SK-N-SH (cell line): Measurements from ENCODE around the gene LARP1. TPM values are rescaled to one million over a fixed set of nuclear protein-coding genes. Genes with fewer than 3 reads are reported as not detected.

Experiments used
- CTCF ChIA-PET: fragments of 300-600, 350-600 bp; formaldehyde crosslinking; extraction: SDS; loops from one replicate; lab custom pipeline; 2021; lab: Yijun Ruan, JAX
- POLR2A ChIA-PET: fragments of 350-600 bp; sonication (Branson Sonifier 250); formaldehyde crosslinking; extraction: SDS; loops from one replicate; lab custom pipeline; 2020; ENCODE audit warnings: antibody characterized with exemption, inconsistent platforms; lab: Yijun Ruan, JAX
- DNase-seq: peaks from one replicate; pipeline ENCODE4 v3.0.0; 2012
- H2AFZ ChIP-seq: fragments of 200-600 bp; sonication (generic); 2 replicates; pipeline ENCODE4 v1.8.1; 2016; ENCODE audit warnings: antibody characterized with exemption, mild to moderate bottlenecking, low read depth
- H3F3A ChIP-seq: fragments of 200-600 bp; sonication (generic); replicated peaks from 2 replicates; pipeline ENCODE3; 2016; ENCODE audit warnings: antibody characterized with exemption, mild to moderate bottlenecking; ENCODE audit not compliant: insufficient read depth
- H3K27ac ChIP-seq, 2 experiments: fragments of 200-500 bp in 1 of 2; fragments of 200-600 bp in 1 of 2; sonication (Bioruptor generic) in 1 of 2; sonication (generic), shearing (Covaris generic) in 1 of 2; 2 replicates each; pipeline versions ENCODE4 v1.5.1 to v1.6.1; 2014 to 2016; ENCODE audit warnings: low read depth in 2 of 2, inconsistent platforms in 1 of 2, low read length in 1 of 2, mild to moderate bottlenecking in 1 of 2, mixed read lengths in 1 of 2
- H3K27me3 ChIP-seq: fragments of 200-600 bp; sonication (generic), shearing (Covaris generic); 2 replicates; pipeline ENCODE4 v1.6.1; 2016; ENCODE audit warnings: mixed run types; ENCODE audit not compliant: insufficient read depth
- H3K36me3 ChIP-seq, 2 experiments: fragments of 200-500 bp in 1 of 2; fragments of 200-600 bp in 1 of 2; sonication (Bioruptor generic) in 1 of 2; sonication (generic) in 1 of 2; replicated peaks in 1 of 2; 2 replicates each; pipeline versions ENCODE3 to v1.5.1; 2014 to 2016; ENCODE audit warnings: low read length in 1 of 2, mild to moderate bottlenecking in 1 of 2; ENCODE audit not compliant: insufficient read depth in 2 of 2, control insufficient read depth in 1 of 2
- H3K4me1 ChIP-seq, 2 experiments: fragments of 200-500 bp in 1 of 2; fragments of 200-600 bp in 1 of 2; sonication (Bioruptor generic) in 1 of 2; sonication (generic), shearing (Covaris generic) in 1 of 2; 2 replicates each; pipeline versions ENCODE4 v1.5.1 to v1.6.1; 2014 to 2016; ENCODE audit warnings: low read depth in 1 of 2, low read length in 1 of 2, mixed run types in 1 of 2; ENCODE audit not compliant: insufficient read depth in 2 of 2, control insufficient read depth in 1 of 2
- H3K4me2 ChIP-seq: fragments of 200-600 bp; sonication (generic), shearing (Covaris generic); 2 replicates; pipeline ENCODE4 v1.6.1; 2017; ENCODE audit warnings: mixed run types
- H3K4me3 ChIP-seq, 2 experiments: fragments of 200-500 bp in 1 of 2; fragments of 200-600 bp in 1 of 2; sonication (Bioruptor generic) in 1 of 2; sonication (generic), shearing (Covaris generic) in 1 of 2; 2 replicates each; pipeline versions ENCODE4 v1.5.1 to v1.8.1; 2014 to 2016; ENCODE audit warnings: low read depth in 2 of 2, inconsistent platforms in 1 of 2, low read length in 1 of 2, mild to moderate bottlenecking in 1 of 2, mixed read lengths in 1 of 2, moderate library complexity in 1 of 2
- H3K79me2 ChIP-seq: fragments of 200-600 bp; sonication (generic); 2 replicates; pipeline ENCODE4 v1.8.1; 2017; ENCODE audit warnings: mild to moderate bottlenecking; ENCODE audit not compliant: insufficient read depth
- H3K9ac ChIP-seq: fragments of 200-600 bp; sonication (generic); 2 replicates; pipeline ENCODE4 v1.6.1; 2017; ENCODE audit warnings: mixed run types
- H3K9me2 ChIP-seq: fragments of 200-600 bp; sonication (generic); 2 replicates; pipeline ENCODE4 v1.6.1; 2017; ENCODE audit warnings: mixed run types
- H3K9me3 ChIP-seq: fragments of 200-600 bp; sonication (generic); 2 replicates; pipeline ENCODE4 v1.6.1; 2017; ENCODE audit warnings: mixed run types, mild to moderate bottlenecking, moderate library complexity
- H4K20me1 ChIP-seq: fragments of 200-600 bp; sonication (generic); 2 replicates; pipeline ENCODE4 v1.6.1; 2017; ENCODE audit warnings: mild to moderate bottlenecking, mixed run types; ENCODE audit not compliant: insufficient read depth
- CHD2 ChIP-seq: fragments of 150-350 bp; IDR thresholded peaks from 2 replicates; pipeline ENCODE4 v1.6.1; 2018; ENCODE audit warnings: low read length; ENCODE audit not compliant: partially characterized antibody
- CTCF ChIP-seq: fragments of 200-600 bp; sonication (generic); IDR thresholded peaks from 2 replicates; pipeline ENCODE4 v1.6.1; 2017; ENCODE audit warnings: antibody characterized with exemption, mild to moderate bottlenecking, moderate library complexity
- FOSL2 ChIP-seq: IDR thresholded peaks from 2 replicates; pipeline ENCODE4 v1.4.0; 2012; ENCODE audit warnings: low read depth, mild to moderate bottlenecking, moderate library complexity, borderline replicate concordance
- FOXJ3 ChIP-seq: sonication (generic); formaldehyde crosslinking; IDR thresholded peaks from 2 replicates; pipeline ENCODE4 v1.5.1; 2020; ENCODE audit warnings: mild to moderate bottlenecking, missing genetic modification reagents
- FOXM1 ChIP-seq: IDR thresholded peaks from 2 replicates; pipeline ENCODE4 v1.4.0; 2012; ENCODE audit warnings: low read depth, mild to moderate bottlenecking
- JUND ChIP-seq: IDR thresholded peaks from 2 replicates; pipeline ENCODE4 v1.4.0; 2012
- MAX ChIP-seq: IDR thresholded peaks from 2 replicates; pipeline ENCODE4 v1.4.0; 2012; ENCODE audit warnings: low read depth
- MEF2A ChIP-seq: IDR thresholded peaks from 2 replicates; pipeline ENCODE4 v1.4.0; 2012; ENCODE audit warnings: low read depth, borderline replicate concordance
- MXI1 ChIP-seq: IDR thresholded peaks from 2 replicates; pipeline ENCODE4 v1.6.1; 2012; ENCODE audit warnings: mild to moderate bottlenecking, low read depth, low read length, improper control_type of control experiment
- POLR2AphosphoS5 ChIP-seq: IDR thresholded peaks from 2 replicates; pipeline ENCODE4 v1.6.1; 2012; ENCODE audit warnings: low read depth, low read length
- RAD21 ChIP-seq: IDR thresholded peaks from 2 replicates; pipeline ENCODE4 v1.6.1; 2012; ENCODE audit warnings: mild to moderate bottlenecking, low read length
- REST ChIP-seq: IDR thresholded peaks from 2 replicates; pipeline ENCODE4 v1.6.1; 2012; ENCODE audit warnings: mild to moderate bottlenecking, low read depth, low read length, moderate library complexity
- RXRA ChIP-seq: IDR thresholded peaks from 2 replicates; pipeline ENCODE4 v1.4.0; 2012; ENCODE audit warnings: low read depth, mild to moderate bottlenecking, borderline replicate concordance
- SIN3A ChIP-seq: IDR thresholded peaks from 2 replicates; pipeline ENCODE4 v1.6.1; 2012; ENCODE audit warnings: low read depth, mild to moderate bottlenecking, low read length, moderate library complexity, borderline replicate concordance
- SMC3 ChIP-seq: IDR thresholded peaks from 2 replicates; pipeline ENCODE4 v1.6.1; 2012; ENCODE audit warnings: low read depth, low read length, improper control_type of control experiment
- TCF12 ChIP-seq: IDR thresholded peaks from 2 replicates; pipeline ENCODE4 v1.4.0; 2012
- TEAD4 ChIP-seq: IDR thresholded peaks from 2 replicates; pipeline ENCODE4 v1.4.0; 2012; ENCODE audit warnings: mild to moderate bottlenecking, borderline replicate concordance; ENCODE audit not compliant: insufficient read depth
- USF1 ChIP-seq: IDR thresholded peaks from 2 replicates; pipeline ENCODE4 v1.4.0; 2012; ENCODE audit warnings: low read depth, borderline replicate concordance
- ZBTB33 ChIP-seq: IDR thresholded peaks from 2 replicates; pipeline ENCODE4 v1.4.0; 2012; ENCODE audit warnings: low read depth, borderline replicate concordance
- WGBS: methylation state at CpG from one replicate; pipeline ENCODE4 v1.1.6; 2017; ENCODE audit warnings: low lambda C conversion rate; 5-methylcytosine and 5-hydroxymethylcytosine counted together
- polyA plus RNA-seq, 3 experiments: library from polyadenylated mRNA; depleted of rRNA; stranded (reverse); fragments of >200 nt; gene quantifications; 2 replicates each; pipeline ENCODE4 v1.2.3, GENCODE V29; 2012

The LARP1 gene
- polyA plus RNA-seq, 1 of the 3 experiments (the other 2 are of a cell fraction) = 57.4 TPM

- no peaks in the 10 kb centered on the region for H3K9me3 ChIP-seq
- peaks cover 42% of the 10 kb centered on the region for H3K79me2 ChIP-seq
- CTCF ChIA-PET = interaction anchor here (1.0 to 1.8 kb wide), 3 partner anchors 15 to 152 kb away, joined by 3 to 8 read pairs (median 4); no protein-coding TSS in a partner anchor
- WGBS = 93% methylated on average over 8 of the region's 9 CpGs
- no peak for TF ChIP-seq FOXJ3 (CRISPR knock-in tag)
- no peak for TF ChIP-seq USF1
- no peak for TF ChIP-seq SIN3A
- no peak for TF ChIP-seq MXI1
- TF ChIP-seq TEAD4 = no peak
- TF ChIP-seq POLR2AphosphoS5 = no peak
- TF ChIP-seq MAX = no peak
- TF ChIP-seq TCF12 = no peak
- no peak for TF ChIP-seq CHD2
- TF ChIP-seq FOSL2 = no peak
- TF ChIP-seq REST = no peak
- TF ChIP-seq MEF2A = no peak
- TF ChIP-seq RXRA = no peak
- no peak for TF ChIP-seq FOXM1
- no peak overlapping the region for H3K4me3 ChIP-seq
- POLR2A ChIA-PET = no interaction called here
- DNase-seq = no peak
- no peaks in the 10 kb centered on the region for H3K27me3 ChIP-seq
- H3K36me3 ChIP-seq = peaks cover 87 to 92% of the 10 kb centered on the region in 2 experiments
- H3K4me1 ChIP-seq = no peaks in the 10 kb centered on the region
- H2AFZ ChIP-seq = no peak overlapping the region
- H3K4me2 ChIP-seq = no peak overlapping the region
- H3K9me2 ChIP-seq = no peaks in the 10 kb centered on the region
- H4K20me1 ChIP-seq = 0 out of 2 replicates have a peak, but pooled peaks cover 4% of the 10 kb centered on the region
- H3F3A ChIP-seq = peaks cover 6% of the 10 kb centered on the region
- no peak overlapping the region for H3K9ac ChIP-seq
- H3K27ac ChIP-seq = no peak overlapping the region
Observed at GRCh38 chr5:154802050-154802449, 46.9 kb downstream of the LARP1 start.

GRCh38 chr5:154806176-154806575 is 51.0 kb downstream of the LARP1 start:
- ChIA-PET POLR2A (no interaction called here), CTCF (interaction anchor here (1.9 kb wide), 1 partner anchor 156 kb away, joined by 9 read pairs; no protein-coding TSS in a partner anchor)
- peaks cover 75 to 88% of the 10 kb centered on the region in 2 experiments for H3K36me3 ChIP-seq
- WGBS = 88% methylated on average over 4 of the region's 4 CpGs
- H3K9me2 ChIP-seq = no peaks in the 10 kb centered on the region
- peaks cover 18% of the 10 kb centered on the region for H3F3A ChIP-seq
- no peak overlapping the region for H3K27ac ChIP-seq
- no peak overlapping the region for H3K4me3 ChIP-seq
- no peak overlapping the region for H3K4me2 ChIP-seq
- no peak for DNase-seq
- no peaks in the 10 kb centered on the region for H3K9me3 ChIP-seq
- peaks cover 16% of the 10 kb centered on the region for H3K79me2 ChIP-seq
- H3K27me3 ChIP-seq = no peaks in the 10 kb centered on the region
- no peak overlapping the region for H3K9ac ChIP-seq
- H3K4me1 ChIP-seq = no peaks in the 10 kb centered on the region
- H4K20me1 ChIP-seq = 0 out of 2 replicates have a peak, but pooled peaks cover 4% of the 10 kb centered on the region
- no peak overlapping the region for H2AFZ ChIP-seq
- TF ChIP-seq SMC3 = no peak
- TF ChIP-seq FOSL2 = no peak
- TF ChIP-seq ZBTB33 = no peak
- no peak for TF ChIP-seq JUND
- no peak for TF ChIP-seq MAX
- TF ChIP-seq TEAD4 = no peak
- no peak for TF ChIP-seq RAD21
- TF ChIP-seq CTCF = no peak
- no peak for TF ChIP-seq FOXJ3 (CRISPR knock-in tag)
